Activated CD4-positive, alpha-beta T cell treated with anti-CD3 and anti-CD28 coated beads, Interleukin-2, amount 10 ng/mL, durations not matched to agents 7 days and 5 days (primary cell): ENCODE results near the gene GRIP2. TPM values are rescaled to one million over a fixed set of nuclear protein-coding genes. Genes with fewer than 3 reads are reported as not detected.

Experiments
- CTCF ChIA-PET: fragments of 350-600 bp; sonication (Branson Sonifier 250); formaldehyde crosslinking; loops from one replicate; lab custom pipeline; 2021; ENCODE audit warnings: antibody characterized with exemption; lab: Charles Lee
- POLR2A ChIA-PET: fragments of 350-600 bp; sonication (Branson Sonifier 250); formaldehyde crosslinking; loops from one replicate; lab custom pipeline; 2021; ENCODE audit warnings: antibody characterized with exemption; lab: Charles Lee
- DNase-seq: peaks from one replicate; pipeline ENCODE4 v3.0.0-alpha.2; 2020
- H3K27ac Mint-ChIP-seq: one replicate; pipeline ENCODE4 v1.8.0; 2021; ENCODE audit warnings: mild to moderate bottlenecking, moderate library complexity, mixed read lengths
- H3K27me3 Mint-ChIP-seq: one replicate; pipeline ENCODE4 v1.8.0; 2021; ENCODE audit warnings: mixed read lengths
- H3K36me3 Mint-ChIP-seq: one replicate; pipeline ENCODE4 v1.8.0; 2021; ENCODE audit warnings: low read depth, mixed read lengths
- H3K4me1 Mint-ChIP-seq: one replicate; pipeline ENCODE4 v1.8.0; 2021; ENCODE audit warnings: mixed read lengths
- H3K4me3 Mint-ChIP-seq: one replicate; pipeline ENCODE4 v1.8.0; 2021; ENCODE audit warnings: mild to moderate bottlenecking, moderate library complexity, mixed read lengths
- H3K9me3 Mint-ChIP-seq: one replicate; pipeline ENCODE4 v1.8.0; 2021; ENCODE audit warnings: mixed read lengths
- total RNA-seq, 2 experiments: library from RNA; stranded (reverse); gene quantifications; one replicate each; pipeline ENCODE4 v1.2.3, GENCODE V29; 2021

Gene GRIP2
- total RNA-seq, 2 experiments from 2014 or later: 0.15 to 0.45 TPM

- H3K4me1 Mint-ChIP-seq: no peaks in the 10 kb centered on the region
- ChIA-PET CTCF (no interaction called here), POLR2A (no interaction called here)
- DNase-seq: no peak
- no peaks in the 10 kb centered on the region for H3K36me3 Mint-ChIP-seq
- no peaks in the 10 kb centered on the region for H3K9me3 Mint-ChIP-seq
- no peak overlapping the region for H3K27ac Mint-ChIP-seq
- H3K27me3 Mint-ChIP-seq: peaks cover 11% of the 10 kb centered on the region
- no peak overlapping the region for H3K4me3 Mint-ChIP-seq
These were observed 6.6 kb downstream of the GRIP2 start for GRCh38 chr3:14533457-14533958.

GRCh38 chr3:14532691-14533456 is 7.3 kb downstream of the GRIP2 start:
- H3K27me3 Mint-ChIP-seq: peaks cover 13% of the 10 kb centered on the region
- no peak overlapping the region for H3K4me3 Mint-ChIP-seq
- H3K9me3 Mint-ChIP-seq: no peaks in the 10 kb centered on the region
- ChIA-PET POLR2A (no interaction called here), CTCF (no interaction called here)
- DNase-seq: peak; percentile 12
- no peak overlapping the region for H3K27ac Mint-ChIP-seq
- H3K36me3 Mint-ChIP-seq: no peaks in the 10 kb centered on the region
- no peaks in the 10 kb centered on the region for H3K4me1 Mint-ChIP-seq

GRCh38 chr3:14531856-14532395 is 8.2 kb downstream of the GRIP2 start:
- no peaks in the 10 kb centered on the region for H3K4me1 Mint-ChIP-seq
- POLR2A ChIA-PET: no interaction called here

GRCh38 chr3:14528081-14528480 is 12.1 kb downstream of the GRIP2 start:
- no peak for DNase-seq
- H3K4me1 Mint-ChIP-seq: no peaks in the 10 kb centered on the region
- H3K27ac Mint-ChIP-seq: no peak overlapping the region
- ChIA-PET POLR2A (no interaction called here), CTCF (no interaction called here)
- peaks cover 16% of the 10 kb centered on the region for H3K27me3 Mint-ChIP-seq
- H3K9me3 Mint-ChIP-seq: no peaks in the 10 kb centered on the region
- H3K4me3 Mint-ChIP-seq: no peak overlapping the region
- no peaks in the 10 kb centered on the region for H3K36me3 Mint-ChIP-seq

More at GRCh38 chr3:14531856-14532395, 8.2 kb downstream of the GRIP2 start:
- H3K4me3 Mint-ChIP-seq: no peak overlapping the region
- no peak overlapping the region for H3K27ac Mint-ChIP-seq
- no peaks in the 10 kb centered on the region for H3K36me3 Mint-ChIP-seq
- no peak for DNase-seq
- CTCF ChIA-PET: no interaction called here
- peaks cover 13% of the 10 kb centered on the region for H3K27me3 Mint-ChIP-seq
- no peaks in the 10 kb centered on the region for H3K9me3 Mint-ChIP-seq

GRCh38 chr3:14525685-14526631 is 14.2 kb downstream of the GRIP2 start:
- no peaks in the 10 kb centered on the region for H3K36me3 Mint-ChIP-seq
- no peak overlapping the region for H3K4me3 Mint-ChIP-seq
- no peak overlapping the region for H3K27ac Mint-ChIP-seq
- H3K4me1 Mint-ChIP-seq: no peaks in the 10 kb centered on the region
- CTCF ChIA-PET: no interaction called here
- H3K27me3 Mint-ChIP-seq: peaks cover 12% of the 10 kb centered on the region
- DNase-seq: no peak
- POLR2A ChIA-PET: no interaction called here
- no peaks in the 10 kb centered on the region for H3K9me3 Mint-ChIP-seq

- CTCF ChIA-PET: no interaction called here
These were observed 15.1 kb downstream of the GRIP2 start for GRCh38 chr3:14524920-14525660.

GRCh38 chr3:14524311-14524711 is 15.8 kb downstream of the GRIP2 start:
- Mint-ChIP-seq H3K9me3 (no peaks in the 10 kb centered on the region), H3K27me3 (peaks cover 5% of the 10 kb centered on the region), H3K4me3 (no peak overlapping the region), H3K36me3 (no peaks in the 10 kb centered on the region), H3K27ac (no peak overlapping the region), H3K4me1 (no peaks in the 10 kb centered on the region)
- DNase-seq: no peak
- ChIA-PET CTCF (interaction anchor here (1.3 kb wide), 1 partner anchor 12 kb away, joined by 4 read pairs; no protein-coding TSS in a partner anchor), POLR2A (no interaction called here)

More at GRCh38 chr3:14524920-14525660, 15.1 kb downstream of the GRIP2 start:
- H3K27ac Mint-ChIP-seq: no peak overlapping the region
- H3K4me1 Mint-ChIP-seq: no peaks in the 10 kb centered on the region
- POLR2A ChIA-PET: no interaction called here
- H3K27me3 Mint-ChIP-seq: peaks cover 8% of the 10 kb centered on the region
- H3K9me3 Mint-ChIP-seq: no peaks in the 10 kb centered on the region
- no peaks in the 10 kb centered on the region for H3K36me3 Mint-ChIP-seq
- H3K4me3 Mint-ChIP-seq: no peak overlapping the region
- no peak for DNase-seq

GRCh38 chr3:14523792-14524191 is 16.4 kb downstream of the GRIP2 start:
- no peak for DNase-seq
- Mint-ChIP-seq H3K4me3 (no peak overlapping the region), H3K4me1 (no peaks in the 10 kb centered on the region), H3K27ac (no peak overlapping the region), H3K27me3 (peaks cover 5% of the 10 kb centered on the region), H3K36me3 (no peaks in the 10 kb centered on the region), H3K9me3 (no peaks in the 10 kb centered on the region)
- ChIA-PET POLR2A (no interaction called here), CTCF (interaction anchor here (1.3 kb wide), 1 partner anchor 12 kb away, joined by 4 read pairs; no protein-coding TSS in a partner anchor)

- Mint-ChIP-seq H3K4me1 (no peaks in the 10 kb centered on the region), H3K36me3 (no peaks in the 10 kb centered on the region), H3K27me3 (peaks cover 3% of the 10 kb centered on the region), H3K27ac (no peak overlapping the region), H3K9me3 (no peaks in the 10 kb centered on the region), H3K4me3 (no peak overlapping the region)
- CTCF ChIA-PET: no interaction called here
- DNase-seq: no peak
- POLR2A ChIA-PET: no interaction called here
These were observed 17.4 kb downstream of the GRIP2 start for GRCh38 chr3:14522768-14523167.

- H3K36me3 Mint-ChIP-seq: no peaks in the 10 kb centered on the region
- CTCF ChIA-PET: no interaction called here
These were observed 17.9 kb downstream of the GRIP2 start for GRCh38 chr3:14522129-14522691.

GRCh38 chr3:14521611-14522010 is 18.5 kb downstream of the GRIP2 start:
- CTCF ChIA-PET: no interaction called here
- Mint-ChIP-seq H3K27me3 (peaks cover 3% of the 10 kb centered on the region), H3K4me1 (no peaks in the 10 kb centered on the region), H3K36me3 (no peaks in the 10 kb centered on the region), H3K27ac (no peak overlapping the region), H3K9me3 (no peaks in the 10 kb centered on the region), H3K4me3 (no peak overlapping the region)
- POLR2A ChIA-PET: no interaction called here
- no peak for DNase-seq

More at GRCh38 chr3:14522129-14522691, 17.9 kb downstream of the GRIP2 start:
- H3K27me3 Mint-ChIP-seq: peaks cover 3% of the 10 kb centered on the region
- H3K9me3 Mint-ChIP-seq: no peaks in the 10 kb centered on the region
- DNase-seq: no peak
- H3K4me3 Mint-ChIP-seq: no peak overlapping the region
- H3K27ac Mint-ChIP-seq: no peak overlapping the region
- no peaks in the 10 kb centered on the region for H3K4me1 Mint-ChIP-seq
- POLR2A ChIA-PET: no interaction called here

- no peak for DNase-seq
- H3K27me3 Mint-ChIP-seq: peaks cover 1% of the 10 kb centered on the region
These were observed 19.2 kb downstream of the GRIP2 start for GRCh38 chr3:14520967-14521366.

More at GRCh38 chr3:14520967-14521366, 19.2 kb downstream of the GRIP2 start:
- ChIA-PET CTCF (no interaction called here), POLR2A (no interaction called here)
- no peaks in the 10 kb centered on the region for H3K36me3 Mint-ChIP-seq
- H3K4me3 Mint-ChIP-seq: no peak overlapping the region
- H3K9me3 Mint-ChIP-seq: no peaks in the 10 kb centered on the region
- H3K4me1 Mint-ChIP-seq: no peaks in the 10 kb centered on the region
- H3K27ac Mint-ChIP-seq: no peak overlapping the region
